HG02642 (cell line): ENCODE results near the gene ZNF580.

ENCODE experiments used
- ATAC-seq: cut with Tn5 transposase; IDR thresholded peaks from one replicate; pipeline ENCODE4 v1.9.1; 2021; ENCODE audit warnings: mild to moderate bottlenecking; ENCODE audit not compliant: unreplicated experiment, poor library complexity

ZNF580 gene

DNA sequence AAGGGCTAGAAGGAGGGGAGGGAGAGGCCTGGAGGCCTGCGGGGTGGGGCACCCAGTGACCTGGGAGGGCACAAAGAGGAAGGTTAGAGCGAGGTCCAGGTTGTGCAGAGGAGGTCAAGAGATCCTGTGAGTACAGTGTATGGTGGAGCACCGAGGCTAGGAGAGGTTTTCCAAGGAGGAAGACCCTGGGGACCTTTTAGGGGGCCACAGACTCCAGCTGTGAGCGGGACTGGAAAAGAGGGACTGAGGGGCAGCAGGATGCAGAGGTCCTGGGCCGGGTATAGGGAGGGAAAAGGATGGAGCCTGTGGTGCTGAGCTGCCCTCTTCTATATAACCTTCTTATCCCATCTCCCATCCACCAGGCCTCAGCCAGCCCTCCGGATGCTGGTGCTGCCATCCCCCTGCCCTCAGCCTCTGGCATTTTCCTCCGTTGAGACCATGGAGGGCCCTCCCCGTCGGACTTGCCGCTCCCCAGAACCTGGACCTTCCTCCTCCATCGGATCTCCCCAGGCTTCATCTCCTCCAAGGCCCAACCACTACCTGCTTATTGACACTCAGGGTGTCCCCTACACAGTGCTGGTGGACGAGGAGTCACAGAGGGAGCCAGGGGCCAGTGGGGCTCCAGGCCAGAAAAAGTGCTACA is 3.5 kb downstream of the ZNF580 start:
- no peak for ATAC-seq

DNA sequence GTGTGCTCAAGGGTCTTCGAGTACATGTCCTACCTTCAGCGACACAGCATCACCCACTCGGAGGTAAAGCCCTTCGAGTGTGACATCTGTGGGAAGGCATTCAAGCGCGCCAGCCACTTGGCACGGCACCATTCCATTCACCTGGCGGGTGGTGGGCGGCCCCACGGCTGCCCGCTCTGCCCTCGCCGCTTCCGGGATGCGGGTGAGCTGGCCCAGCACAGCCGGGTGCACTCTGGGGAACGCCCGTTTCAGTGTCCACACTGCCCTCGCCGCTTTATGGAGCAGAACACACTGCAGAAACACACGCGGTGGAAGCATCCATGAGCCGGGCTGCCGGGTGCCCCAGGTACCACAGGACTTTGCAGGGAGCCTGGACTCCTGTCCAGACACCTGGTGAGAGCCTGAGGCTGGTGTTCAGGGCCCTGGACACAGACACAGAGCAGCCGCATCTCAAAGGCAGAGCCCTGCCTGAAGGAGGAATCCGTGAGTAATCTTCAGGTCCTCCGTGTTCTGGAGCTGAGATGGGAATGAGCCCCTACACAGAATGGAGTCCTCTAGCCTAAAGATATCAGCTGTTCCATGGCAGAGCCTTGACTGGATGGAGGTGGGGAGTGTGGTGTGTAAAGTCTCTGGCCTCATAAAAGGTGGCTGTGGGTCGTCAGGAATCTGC is 4.2 kb downstream of the ZNF580 start:
- ATAC-seq: no peak

DNA sequence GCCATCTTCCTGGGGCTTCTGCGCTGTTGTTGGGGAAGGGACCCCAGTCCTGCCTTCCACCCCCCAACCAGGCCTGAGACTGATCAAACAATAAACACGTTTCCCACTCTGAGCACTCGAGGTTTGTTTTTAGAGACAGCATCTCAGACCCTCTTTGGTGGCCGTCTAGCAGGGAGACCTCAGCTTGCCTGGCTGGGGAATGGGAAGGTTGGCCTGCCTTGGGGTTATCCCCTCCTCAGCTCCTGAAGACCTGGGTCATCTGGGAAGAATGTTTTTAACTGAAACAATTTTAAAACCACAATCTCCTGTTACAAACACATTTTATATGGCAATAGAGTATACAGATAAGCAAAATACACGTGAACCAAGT is 4.7 kb downstream of the ZNF580 start:
- ATAC-seq: no peak

DNA sequence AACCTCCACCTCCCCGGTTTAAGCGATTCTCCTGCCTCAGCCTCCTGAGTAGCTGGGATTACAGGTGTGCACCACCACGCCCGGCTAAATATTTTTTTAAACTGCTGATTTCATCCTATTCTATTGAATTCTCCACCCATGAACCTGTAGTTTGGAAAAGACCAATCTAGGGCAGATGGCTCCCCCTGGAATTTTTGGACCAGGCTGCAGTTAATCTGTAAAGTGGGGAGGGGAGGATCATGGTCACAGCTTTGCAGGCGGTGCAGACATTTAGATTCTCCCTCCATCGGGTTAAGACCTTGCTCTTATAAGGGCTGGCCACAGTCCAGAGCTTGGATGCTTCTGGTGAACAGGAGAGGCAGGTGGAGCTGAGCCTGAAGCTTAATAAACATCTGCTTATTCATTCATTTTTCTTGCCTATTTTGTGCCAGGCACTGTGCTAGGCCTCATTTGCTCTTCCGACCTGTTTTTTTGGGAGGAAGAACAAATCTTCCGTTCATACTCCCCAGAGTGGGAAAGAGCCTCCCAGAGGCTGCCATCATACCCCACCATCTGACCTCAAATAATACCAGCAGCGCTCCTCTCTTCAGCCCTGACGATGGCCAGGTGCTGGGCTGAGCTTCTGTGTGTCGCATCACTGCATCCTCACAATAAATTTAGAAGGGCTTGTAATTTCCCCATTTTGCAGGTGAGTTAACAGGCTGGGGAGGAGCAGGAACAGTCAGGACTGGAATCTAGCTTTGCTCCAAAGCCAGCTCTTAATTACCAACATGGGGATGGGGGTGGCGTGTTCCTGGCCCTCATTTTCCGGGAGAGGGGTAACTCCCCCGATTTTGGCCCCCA is 6.3 kb downstream of the ZNF580 start:
- no peak for ATAC-seq

DNA sequence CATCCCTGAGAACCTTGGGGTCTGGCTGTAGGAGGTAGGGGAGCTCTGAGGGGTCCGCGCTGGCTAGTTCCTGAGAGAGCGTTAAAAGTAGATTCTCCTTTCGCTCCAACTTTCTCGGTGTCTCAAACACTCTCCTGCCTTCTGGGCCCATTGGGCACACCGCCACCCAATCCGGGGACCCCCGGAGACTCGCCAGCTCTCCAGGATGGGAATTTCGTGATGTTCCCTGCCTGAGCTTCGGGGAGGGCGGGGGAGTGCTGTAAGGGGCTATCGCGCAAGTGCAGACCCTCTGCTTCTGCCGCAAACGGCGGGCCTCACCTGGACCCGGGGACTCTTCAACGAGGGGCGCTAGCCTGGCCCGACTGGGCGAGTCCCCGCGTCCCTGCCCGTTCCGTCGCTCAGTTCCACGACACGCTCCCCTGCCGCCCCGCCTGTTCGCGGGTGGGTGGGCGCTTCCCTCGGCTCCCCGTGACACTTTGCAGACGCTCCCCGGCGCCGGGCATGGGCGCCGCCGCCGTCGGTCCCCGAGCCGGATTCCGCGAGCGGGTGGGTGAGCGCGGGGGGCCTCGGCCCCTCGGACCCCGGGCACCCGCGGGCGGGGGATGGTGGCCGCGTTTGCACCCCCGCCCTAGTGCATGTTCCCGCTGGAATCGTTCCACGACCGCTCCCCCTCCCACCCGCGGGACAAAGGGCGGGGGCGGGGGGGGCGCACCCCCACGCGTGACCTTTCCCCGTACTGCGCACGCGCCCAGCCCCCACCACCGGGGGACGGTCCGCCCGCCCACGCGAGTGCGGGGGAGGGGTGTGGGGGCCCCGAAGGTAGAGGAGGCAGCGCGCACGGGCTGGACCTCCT is 7.2 kb downstream of the ZNF580 start, which contains the start of gene CCDC106:
CCDC106 (plus strand) TSS at position 481 of the 853 bp plus-strand sequence. CDS start 835 bp downstream, outside the sequence.
- peak; percentile 34 for ATAC-seq

DNA sequence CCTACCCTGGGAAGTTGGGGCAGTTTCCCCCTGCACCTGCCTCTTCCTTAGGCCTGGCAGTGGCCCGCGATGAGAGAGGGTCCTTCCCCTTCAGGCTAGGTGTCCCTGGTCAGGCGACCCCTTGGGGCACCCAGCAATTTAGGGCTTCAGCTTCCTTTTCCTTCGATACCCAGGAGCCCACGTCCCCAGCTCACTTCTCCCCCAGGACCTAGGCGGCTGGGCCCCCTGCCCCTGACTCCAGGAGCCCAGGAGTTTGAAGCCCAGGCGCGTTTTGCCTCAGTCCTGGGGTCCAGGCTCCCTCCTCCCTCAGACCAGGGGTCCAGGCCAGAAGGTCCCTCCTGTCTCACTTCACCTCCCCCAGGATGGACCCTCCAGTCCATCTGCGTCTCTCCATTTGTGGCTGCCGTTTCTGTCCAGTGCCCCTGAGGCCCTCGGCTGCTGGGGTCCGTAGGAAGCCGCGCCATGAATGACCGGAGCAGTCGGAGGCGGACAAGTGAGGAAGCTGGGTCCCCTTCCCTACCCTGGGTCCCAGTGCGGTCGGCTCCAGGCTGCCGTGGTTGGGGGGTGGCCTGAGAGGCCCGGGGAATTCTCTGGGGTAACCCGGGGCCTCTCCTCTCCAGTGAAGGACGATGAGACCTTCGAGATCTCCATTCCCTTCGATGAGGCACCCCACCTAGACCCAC is 7.9 kb downstream of the ZNF580 start:
- no peak for ATAC-seq

DNA sequence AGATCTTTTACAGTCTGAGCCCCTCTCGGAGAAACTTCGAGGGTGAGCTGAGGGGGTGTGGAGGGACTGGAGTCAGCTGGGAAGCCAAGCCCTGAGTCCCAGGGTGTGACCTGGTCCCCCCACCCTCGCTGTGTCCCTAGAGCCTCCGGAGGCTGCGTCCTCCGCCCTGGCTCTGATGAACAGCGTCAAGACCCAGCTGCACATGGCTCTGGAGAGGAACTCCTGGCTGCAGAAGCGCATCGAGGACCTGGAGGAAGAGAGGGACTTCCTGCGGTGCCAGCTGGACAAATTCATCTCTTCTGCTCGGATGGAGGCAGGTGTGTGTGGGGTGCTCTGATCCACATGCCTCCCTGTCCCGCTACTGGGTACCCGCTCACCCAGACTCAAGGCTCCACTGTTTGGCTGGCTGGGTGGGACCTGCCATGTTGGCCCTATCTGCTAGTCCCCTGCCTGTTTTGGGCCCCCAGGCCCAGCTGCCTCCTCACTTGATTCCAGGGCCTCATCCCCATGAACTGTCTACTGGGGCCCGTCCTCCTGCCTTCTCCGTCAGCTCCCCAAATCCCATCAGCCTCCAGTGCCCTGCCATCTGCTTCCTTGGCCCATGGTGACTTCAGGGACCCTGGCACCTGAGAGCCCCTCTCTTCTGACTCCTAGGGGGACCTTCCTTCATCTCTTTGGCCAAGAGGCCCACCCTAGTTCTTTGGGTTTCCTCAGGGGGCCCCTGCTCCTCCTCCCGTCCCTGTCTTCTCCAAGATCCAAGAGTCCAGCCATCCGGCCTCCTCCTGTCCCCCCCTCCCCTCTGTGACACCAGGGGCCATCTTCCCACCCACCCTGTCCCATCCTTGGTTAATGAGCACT is 8.7 kb downstream of the ZNF580 start:
- ATAC-seq: no peak

DNA sequence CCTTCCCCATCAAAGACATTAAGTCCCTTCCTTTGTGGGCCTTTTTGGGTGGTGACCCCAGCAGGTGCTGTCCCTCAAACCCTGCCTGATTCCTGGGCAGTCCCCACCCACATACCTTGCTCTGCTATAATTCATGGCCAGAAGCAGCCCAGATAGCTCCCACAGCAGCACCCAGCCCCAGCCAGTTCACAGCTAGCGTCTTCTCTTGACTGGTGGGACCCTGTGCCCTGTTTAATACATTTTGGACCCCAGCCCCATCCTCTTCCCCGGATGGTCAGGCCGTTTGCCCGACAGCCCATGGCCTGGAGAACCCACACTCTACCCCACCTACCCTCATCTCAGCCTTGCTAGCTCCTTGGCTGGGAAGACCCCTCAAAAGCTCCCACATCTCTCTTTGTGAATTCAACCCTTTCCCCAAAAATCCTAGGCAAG is 9.3 kb downstream of the ZNF580 start:
- ATAC-seq: no peak

DNA sequence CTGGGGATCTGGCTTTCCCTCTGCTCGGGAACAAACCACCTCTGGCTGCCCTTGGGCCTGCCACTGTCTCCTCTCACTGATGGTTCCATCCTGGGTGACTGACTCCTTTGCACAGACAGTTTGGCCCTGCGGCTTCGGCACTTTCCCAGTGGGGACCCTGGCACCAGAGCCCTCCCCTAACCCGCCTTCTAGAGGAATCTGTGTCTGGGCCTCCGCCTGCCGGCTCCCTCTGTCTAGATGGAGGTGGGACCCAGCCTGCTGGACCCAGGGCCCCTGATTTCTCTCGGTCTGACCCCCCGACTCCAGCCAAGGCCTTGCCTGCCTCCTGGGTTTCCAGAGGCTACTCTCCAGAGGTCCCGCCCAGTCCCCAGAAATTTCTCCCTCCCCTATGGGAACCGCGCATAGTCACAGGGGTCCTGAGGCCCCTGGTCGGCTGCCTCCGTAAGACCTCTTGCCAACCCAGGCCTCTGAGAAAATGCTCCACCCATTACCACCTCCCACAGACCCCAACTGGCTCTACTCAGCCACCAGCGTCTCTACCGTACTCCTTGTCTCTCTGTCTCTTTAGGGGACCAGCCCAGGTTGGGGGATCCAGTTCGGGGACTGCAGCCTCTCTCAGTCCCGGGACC is 9.9 kb downstream of the ZNF580 start:
- no peak for ATAC-seq

DNA sequence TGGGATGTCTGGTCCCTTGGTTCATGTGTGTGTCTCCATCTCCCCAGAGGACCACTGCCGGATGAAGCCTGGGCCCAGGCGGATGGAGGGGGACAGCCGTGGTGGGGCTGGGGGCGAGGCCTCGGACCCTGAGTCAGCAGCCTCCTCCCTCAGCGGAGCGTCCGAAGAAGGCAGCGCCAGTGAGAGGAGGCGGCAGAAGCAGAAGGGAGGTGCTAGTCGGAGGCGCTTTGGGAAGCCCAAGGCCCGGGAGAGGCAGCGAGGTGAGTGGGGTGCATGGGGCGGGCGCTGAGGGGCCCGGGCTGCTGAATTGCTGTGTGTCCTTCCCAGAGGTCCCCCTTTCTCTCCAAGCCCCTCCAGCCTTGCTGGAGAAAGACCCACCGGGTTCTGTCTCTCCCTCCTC is 10.4 kb downstream of the ZNF580 start:
- ATAC-seq: no peak

DNA sequence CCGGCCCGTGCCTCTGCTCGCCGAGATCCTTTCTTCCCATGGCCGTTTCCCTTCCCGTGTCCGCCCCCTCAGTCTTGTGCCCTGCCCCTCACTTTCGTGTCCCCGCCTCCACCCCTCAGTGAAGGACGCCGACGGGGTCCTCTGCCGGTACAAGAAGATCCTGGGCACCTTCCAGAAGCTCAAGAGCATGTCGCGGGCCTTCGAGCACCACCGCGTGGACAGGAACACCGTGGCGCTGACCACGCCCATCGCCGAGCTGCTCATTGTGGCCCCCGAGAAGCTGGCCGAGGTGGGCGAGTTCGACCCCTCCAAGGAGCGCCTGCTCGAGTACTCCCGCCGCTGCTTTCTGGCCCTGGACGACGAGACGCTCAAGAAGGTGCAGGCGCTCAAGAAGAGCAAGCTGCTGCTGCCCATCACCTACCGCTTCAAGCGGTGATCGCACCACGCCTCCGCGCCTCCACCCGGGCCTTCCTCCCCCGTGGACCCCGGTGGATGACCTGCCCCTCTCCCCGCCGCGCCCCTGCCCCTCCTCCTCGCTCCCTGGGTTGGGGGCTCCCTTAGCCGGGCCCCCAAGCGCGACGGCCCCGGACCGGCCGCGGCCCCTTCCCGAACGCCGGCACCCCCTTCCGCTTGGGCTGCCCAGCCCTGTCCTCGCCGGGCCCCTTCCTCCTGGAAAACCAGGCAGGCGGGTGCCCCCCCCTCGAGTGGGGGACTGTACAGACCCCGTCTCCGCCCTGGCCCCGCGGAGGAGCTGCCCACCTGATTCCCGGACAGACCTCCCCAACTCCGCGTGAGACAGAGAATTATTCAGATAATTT is 11.7 kb downstream of the ZNF580 start:
- ATAC-seq: no peak

DNA sequence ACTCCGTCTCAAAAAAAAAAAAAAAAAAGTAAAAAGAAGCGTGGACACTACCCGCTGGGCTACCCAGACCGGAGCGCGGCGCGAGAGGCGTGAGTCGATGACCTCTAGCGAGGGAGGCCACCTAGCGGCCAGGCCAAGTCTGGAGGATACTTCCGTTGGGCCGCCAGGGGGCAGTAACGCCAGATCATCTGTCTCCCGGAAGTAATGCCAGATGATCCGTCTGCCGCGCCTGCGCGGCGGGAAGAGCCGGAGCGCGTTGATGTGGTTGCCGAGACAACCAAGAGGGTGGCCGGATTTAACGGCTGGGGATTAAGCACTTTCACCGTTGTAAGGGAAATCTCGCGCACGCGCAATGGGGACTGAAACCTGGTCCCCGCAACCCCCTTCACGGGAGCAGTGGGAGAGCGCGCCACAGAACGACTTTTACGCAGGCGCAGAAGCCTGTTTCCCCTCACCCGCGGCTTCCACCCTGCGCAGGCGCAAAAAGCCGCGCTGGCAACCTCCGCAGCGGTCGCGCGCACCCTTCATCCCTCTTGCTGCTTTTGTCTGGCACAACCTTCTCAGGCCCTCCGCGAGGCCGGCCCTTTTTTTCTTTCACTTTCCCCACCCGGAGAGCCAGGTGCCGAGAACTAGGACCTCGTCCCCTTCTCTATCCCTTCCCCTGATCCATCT is 13.0 kb downstream of the ZNF580 start:
- peak; percentile 46 for ATAC-seq

DNA sequence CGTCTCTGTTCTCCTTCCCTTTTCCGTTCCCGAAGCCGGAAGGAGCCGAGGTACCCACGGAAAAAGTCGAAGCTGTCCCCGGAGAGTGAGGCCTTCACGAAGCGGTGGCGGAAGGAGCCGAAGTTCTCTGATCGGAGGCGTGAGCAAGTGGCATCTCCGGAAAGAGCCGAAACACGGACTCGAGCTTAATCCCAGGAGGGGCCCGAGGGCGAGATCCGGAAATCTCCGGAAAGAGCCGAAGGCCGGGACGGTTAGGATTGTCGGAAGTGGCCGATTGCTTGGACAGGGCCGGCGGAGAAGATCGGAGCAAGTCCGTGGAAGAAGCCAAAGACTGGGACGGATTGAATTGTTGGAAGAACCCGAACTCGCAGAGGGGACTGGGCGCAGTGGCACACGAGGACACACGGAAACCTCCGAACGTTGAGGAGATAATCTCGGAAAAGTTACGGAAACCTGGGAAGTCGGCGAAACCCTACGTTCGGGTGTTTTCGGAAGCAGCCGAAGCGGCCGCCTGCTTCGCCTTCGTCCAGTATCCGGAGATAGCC is 13.6 kb downstream of the ZNF580 start:
- ATAC-seq: peak; percentile 61

DNA sequence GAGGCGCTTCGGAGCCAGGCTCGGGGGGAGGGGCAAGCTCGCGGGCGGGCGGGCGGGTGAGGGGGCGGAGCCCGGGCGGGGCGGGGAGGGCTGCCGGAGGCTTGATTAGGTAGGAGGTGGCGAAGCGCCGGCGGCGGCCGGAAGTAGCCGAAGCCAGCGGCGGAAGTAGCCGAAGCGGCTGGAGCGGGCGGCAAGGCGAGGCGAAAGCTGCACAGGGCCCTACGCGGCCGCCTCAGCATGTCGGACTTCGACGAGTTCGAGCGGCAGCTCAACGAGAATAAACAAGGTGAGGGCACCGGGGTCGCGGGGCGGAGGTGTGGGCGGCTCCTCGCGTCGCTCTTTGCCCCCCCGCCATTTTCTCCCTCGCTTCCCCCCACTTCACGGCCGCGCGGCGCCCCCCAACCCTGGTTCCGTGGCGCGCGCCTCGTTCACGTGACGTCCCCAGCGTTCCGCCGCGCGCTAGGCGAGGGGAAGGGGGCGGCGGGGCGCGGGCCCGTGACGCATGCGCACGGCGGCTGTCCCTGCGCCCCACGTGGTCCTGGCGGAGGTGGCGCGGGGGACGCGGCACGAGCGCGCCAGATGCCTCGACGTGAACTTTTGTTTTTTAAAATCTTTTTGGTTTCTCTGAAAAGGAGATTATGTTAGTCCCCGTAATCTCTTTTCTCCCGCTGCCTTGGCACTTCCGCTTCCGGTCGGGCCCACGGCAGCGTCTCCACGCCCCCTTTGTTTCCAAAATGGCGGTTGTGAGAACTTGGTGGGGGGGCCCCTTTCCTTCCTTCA is 14.3 kb downstream of the ZNF580 start, which contains the start of gene U2AF2:
U2AF2 (plus strand) TSS at position 168 of the 780 bp plus-strand sequence; CDS start at position 238, 70 bp downstream.
- ATAC-seq: peak; percentile 43

DNA sequence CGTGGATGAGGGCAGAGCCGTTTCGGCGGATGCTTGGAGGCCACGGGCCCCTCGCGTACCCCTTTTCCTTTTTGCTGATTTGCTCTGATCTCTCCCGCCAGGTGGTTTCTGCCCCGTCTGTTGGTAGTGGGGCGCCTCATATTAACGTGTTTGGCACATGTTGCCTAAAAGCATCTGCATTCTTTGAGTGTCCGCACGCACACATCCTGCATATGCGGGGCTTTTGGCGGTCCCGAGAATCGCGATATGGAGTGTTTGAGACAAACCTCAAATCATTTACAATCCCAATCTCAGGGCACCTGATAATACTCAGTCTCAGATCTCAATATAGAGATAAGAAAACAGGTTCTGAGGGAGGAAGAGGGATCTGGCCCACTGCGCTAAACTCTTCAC is 14.8 kb downstream of the ZNF580 start:
- ATAC-seq: no peak

DNA sequence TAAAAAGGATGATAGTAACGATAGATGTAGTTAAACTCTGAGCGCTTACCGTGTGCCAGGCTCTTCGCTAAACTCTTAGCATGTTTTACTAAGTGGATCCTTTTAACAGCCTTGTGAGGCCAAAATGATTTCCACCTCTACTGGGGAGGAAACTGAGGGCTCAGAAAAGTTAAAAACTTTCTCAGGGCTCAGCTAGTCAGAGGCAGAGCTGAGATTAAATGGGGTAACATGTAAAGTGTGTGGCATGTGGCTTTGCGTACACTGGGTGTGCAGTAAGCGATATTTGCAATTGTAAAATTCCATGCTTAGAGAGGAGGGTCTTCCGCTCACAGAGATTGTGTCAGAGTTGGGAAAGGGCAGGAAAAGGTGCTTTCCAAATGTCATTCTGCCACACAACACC is 15.8 kb downstream of the ZNF580 start:
- no peak for ATAC-seq
